GM06990 (cell line): ENCODE data around the gene CLRN3.

ENCODE experiments used
- DNase-seq: peaks from one replicate; pipeline ENCODE4 v3.0.0-alpha.2; 2011; ENCODE audit not compliant: insufficient read length; ENCODE audit errors: extremely low read depth
- H3K27me3 ChIP-seq: replicated peaks from 2 replicates; pipeline ENCODE4 v1.6.0; 2011; ENCODE audit warnings: low read length; ENCODE audit not compliant: control insufficient read depth, insufficient read depth
- H3K36me3 ChIP-seq: 2 replicates; pipeline ENCODE4 v1.5.1; 2011; ENCODE audit warnings: low read length; ENCODE audit not compliant: control insufficient read depth, insufficient read depth
- H3K4me3 ChIP-seq: replicated peaks from 2 replicates; pipeline ENCODE4 v1.5.1; 2011; ENCODE audit warnings: low read depth, mild to moderate bottlenecking, control low read depth, low read length
- CTCF ChIP-seq: IDR thresholded peaks from 2 replicates; pipeline ENCODE4 v1.5.1; 2011; ENCODE audit warnings: low read length, control low read depth, mild to moderate bottlenecking, inconsistent platforms; ENCODE audit not compliant: insufficient read depth, poor library complexity, severe bottlenecking

CLRN3 gene

GRCh38 chr10:127926455-127926854 lies 33.7 kb upstream of the CLRN3 start:
- no peak for TF ChIP-seq CTCF
- no peak overlapping the region for H3K4me3 ChIP-seq
- H3K27me3 ChIP-seq, result no peaks in the 10 kb centered on the region
- H3K36me3 ChIP-seq, result no peaks in the 10 kb centered on the region
- DNase-seq, result no peak

- no peak for DNase-seq
- TF ChIP-seq CTCF, result no peak
- no peaks in the 10 kb centered on the region for H3K27me3 ChIP-seq
- H3K4me3 ChIP-seq, result no peak overlapping the region
- no peaks in the 10 kb centered on the region for H3K36me3 ChIP-seq
Measured at GRCh38 chr10:127925471-127926207, 32.9 kb upstream of the CLRN3 start.

- no peaks in the 10 kb centered on the region for H3K27me3 ChIP-seq
- H3K36me3 ChIP-seq, result no peaks in the 10 kb centered on the region
- no peak for DNase-seq
- no peak overlapping the region for H3K4me3 ChIP-seq
- TF ChIP-seq CTCF, result no peak
Measured at GRCh38 chr10:127923646-127924045, 30.9 kb upstream of the CLRN3 start.

- no peak for DNase-seq
- Histone ChIP-seq H3K27me3 (no peaks in the 10 kb centered on the region), H3K36me3 (no peaks in the 10 kb centered on the region), H3K4me3 (no peak overlapping the region)
- TF ChIP-seq CTCF, result no peak
Measured at GRCh38 chr10:127922675-127923366, 30.1 kb upstream of the CLRN3 start.

- TF ChIP-seq CTCF, result no peak
- no peak overlapping the region for H3K4me3 ChIP-seq
- DNase-seq, result no peak
- no peaks in the 10 kb centered on the region for H3K36me3 ChIP-seq
- no peaks in the 10 kb centered on the region for H3K27me3 ChIP-seq
Measured at GRCh38 chr10:127922206-127922605, 29.5 kb upstream of the CLRN3 start.

- H3K4me3 ChIP-seq, result no peak overlapping the region
- DNase-seq, result no peak
- TF ChIP-seq CTCF, result no peak
Measured at GRCh38 chr10:127921753-127922145, 29.0 kb upstream of the CLRN3 start.

More at GRCh38 chr10:127921753-127922145, 29.0 kb upstream of the CLRN3 start:
- Histone ChIP-seq H3K36me3 (no peaks in the 10 kb centered on the region), H3K27me3 (no peaks in the 10 kb centered on the region; the same call in 1 of the 2 replicates)
